ENCODE data around the gene SCAMP1.

DNA sequence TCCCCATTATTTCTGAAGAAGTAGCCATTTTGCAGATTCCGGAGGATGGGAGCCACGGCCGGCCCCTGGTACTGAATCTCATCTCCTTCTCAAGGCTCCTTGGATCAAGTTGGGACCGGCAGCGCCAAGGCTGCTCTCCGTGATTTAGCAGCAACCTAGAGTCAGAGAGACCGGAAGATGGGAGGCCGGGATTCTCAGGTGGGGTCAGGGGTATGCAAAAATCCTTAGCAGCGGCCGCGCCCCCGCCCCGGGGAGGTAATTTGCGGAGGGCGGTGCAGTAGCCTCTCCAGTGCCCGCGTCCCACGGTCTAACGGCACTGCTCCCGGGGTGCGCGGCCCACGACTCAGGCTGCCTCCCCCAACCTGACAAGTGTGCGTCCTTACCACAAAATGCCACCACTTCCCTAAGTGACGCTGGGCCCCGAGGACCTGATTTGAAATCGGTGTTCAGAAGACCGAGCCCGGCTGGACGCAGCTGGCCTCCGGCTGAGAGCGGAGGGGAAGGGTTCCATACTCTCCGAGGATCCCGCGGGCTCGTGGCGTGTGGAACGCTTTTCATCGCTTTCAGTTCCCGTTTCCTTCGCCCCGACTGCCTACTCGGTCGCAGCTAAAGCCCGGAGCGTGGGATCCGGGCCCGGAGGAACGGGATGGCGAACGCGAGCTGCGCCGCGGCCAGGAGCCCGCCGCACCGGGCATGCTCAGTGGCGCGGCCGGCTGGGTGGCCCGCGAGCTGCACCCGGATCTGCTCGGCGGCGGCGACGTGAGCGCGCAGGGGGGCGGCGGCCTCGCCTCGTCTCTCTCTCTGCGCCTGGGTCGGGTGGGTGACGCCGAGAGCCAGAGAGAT is at the start of gene SCAMP1:
- TF ChIP-seq EZH2 (IDR thresholded peaks at IDR 0.05; ENCODE audit: borderline replicate concordance) (no peak), EZH2phosphoT487 (IDR thresholded peaks at IDR 0.05; ENCODE audit: low read depth, severe bottlenecking, unreplicated experiment) (no peak)
- TF ChIP-seq, protein P1, sequence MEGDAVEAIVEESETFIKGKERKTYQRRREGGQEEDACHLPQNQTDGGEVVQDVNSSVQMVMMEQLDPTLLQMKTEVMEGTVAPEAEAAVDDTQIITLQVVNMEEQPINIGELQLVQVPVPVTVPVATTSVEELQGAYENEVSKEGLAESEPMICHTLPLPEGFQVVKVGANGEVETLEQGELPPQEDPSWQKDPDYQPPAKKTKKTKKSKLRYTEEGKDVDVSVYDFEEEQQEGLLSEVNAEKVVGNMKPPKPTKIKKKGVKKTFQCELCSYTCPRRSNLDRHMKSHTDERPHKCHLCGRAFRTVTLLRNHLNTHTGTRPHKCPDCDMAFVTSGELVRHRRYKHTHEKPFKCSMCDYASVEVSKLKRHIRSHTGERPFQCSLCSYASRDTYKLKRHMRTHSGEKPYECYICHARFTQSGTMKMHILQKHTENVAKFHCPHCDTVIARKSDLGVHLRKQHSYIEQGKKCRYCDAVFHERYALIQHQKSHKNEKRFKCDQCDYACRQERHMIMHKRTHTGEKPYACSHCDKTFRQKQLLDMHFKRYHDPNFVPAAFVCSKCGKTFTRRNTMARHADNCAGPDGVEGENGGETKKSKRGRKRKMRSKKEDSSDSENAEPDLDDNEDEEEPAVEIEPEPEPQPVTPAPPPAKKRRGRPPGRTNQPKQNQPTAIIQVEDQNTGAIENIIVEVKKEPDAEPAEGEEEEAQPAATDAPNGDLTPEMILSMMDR (IDR thresholded peaks at IDR 0.05; ENCODE audit: poor library complexity) = peak; percentile 12

All from hepatocyte (in vitro differentiated cells).